Measurements from ENCODE around the gene ACY1. TPM values are rescaled to one million over a fixed set of nuclear protein-coding genes. Genes with fewer than 3 reads are reported as not detected.

Gene ACY1
- total and polyA plus RNA-seq, 2 of the 13 experiments (the other 11 are each of a cell fraction or from before 2014, with no cell fraction given), result 113 to 162 TPM

DNA sequence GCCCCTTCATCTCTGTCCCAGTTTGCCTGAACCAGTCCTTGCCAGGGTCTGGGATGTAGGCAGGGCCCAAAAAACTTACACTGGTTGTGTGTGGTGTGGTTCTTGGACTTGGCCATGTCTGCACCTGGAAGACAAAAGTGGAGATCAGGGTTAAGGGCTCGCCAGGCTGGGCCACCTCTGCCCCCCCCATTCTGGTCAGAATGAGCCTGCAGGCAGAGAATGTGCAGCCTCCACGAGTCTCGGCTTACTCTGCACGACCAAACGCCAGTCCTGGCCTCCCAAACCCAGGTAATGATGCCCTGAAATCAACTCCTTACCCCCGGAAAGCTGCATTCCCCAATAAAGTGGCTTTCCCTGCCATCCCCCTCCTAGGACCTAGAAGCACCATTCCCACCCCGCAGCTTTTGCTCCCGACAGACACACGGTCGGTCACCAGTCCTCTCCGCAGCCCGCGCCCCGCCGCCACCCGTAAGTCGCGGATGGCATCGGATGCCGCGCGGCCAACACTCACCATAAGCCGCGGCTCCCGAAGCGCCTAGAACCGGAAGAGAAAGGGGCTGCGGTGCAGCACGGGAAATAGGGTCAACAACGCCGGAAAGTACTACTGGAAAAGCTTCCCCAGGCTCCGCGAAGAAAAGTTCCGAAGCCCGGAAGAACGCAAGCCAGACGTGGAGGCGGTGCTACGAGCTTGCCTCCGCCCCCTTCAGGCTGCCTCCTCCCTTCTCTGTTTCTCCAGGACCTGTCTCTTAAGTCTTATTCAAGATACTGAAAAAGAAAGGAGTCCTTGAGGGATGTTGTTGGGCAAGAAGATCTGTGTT is 12.2 kb downstream of the ACY1 start, which contains the start of gene RPL29 (continued):
- peak; percentile 83 for TF ChIP-seq ZNF18 (CRISPR knock-in tag; IDR thresholded peaks at IDR 0.05; ENCODE audit: insufficient replicate concordance)
- peak; percentile 68; the same call in 1 of the 2 replicates for TF ChIP-seq ZNF17 (CRISPR knock-in tag; IDR thresholded peaks at IDR 0.05)
- peak; percentile 82; the same call in 1 of the 2 replicates for TF ChIP-seq MAF1 (CRISPR knock-in tag; IDR thresholded peaks at IDR 0.05; ENCODE audit: borderline replicate concordance)
- peak; percentile 75; the same call in 1 of the 2 replicates for TF ChIP-seq ZNF230 (CRISPR knock-in tag; IDR thresholded peaks at IDR 0.05)
- TF ChIP-seq HOXA5 (CRISPR knock-in tag; IDR thresholded peaks at IDR 0.05), result peak; percentile 93
- peak; percentile 14; the same call in 1 of the 2 replicates for TF ChIP-seq HNF4A (CRISPR knock-in tag; IDR thresholded peaks at IDR 0.05)
- TF ChIP-seq RFX1 (IDR thresholded peaks at IDR 0.05), result no peak
- TF ChIP-seq ZNF124 (CRISPR knock-in tag; IDR thresholded peaks at IDR 0.05), result peak; percentile 96
- peak; percentile 66; the same call in 1 of the 2 replicates for TF ChIP-seq XBP1 (CRISPR knock-in tag; IDR thresholded peaks at IDR 0.05)
- TF ChIP-seq HNF4G (IDR thresholded peaks at IDR 0.05; ENCODE audit: borderline replicate concordance, low read depth, low read length), result peak; percentile 56; the same call in 1 of the 2 replicates
- no peak for TF ChIP-seq HNF4G (CRISPR knock-in tag; IDR thresholded peaks at IDR 0.05; ENCODE audit: borderline replicate concordance, low read depth)
- peak; percentile 74 for TF ChIP-seq RBM22 (optimal IDR thresholded peaks at IDR 0.05; ENCODE audit: low read length)
- TF ChIP-seq RAD51 (IDR thresholded peaks at IDR 0.05; ENCODE audit: borderline replicate concordance), result no peak
- peak; percentile 76 for TF ChIP-seq PPARG (CRISPR knock-in tag; conservative IDR thresholded peaks at IDR 0.05)
- peak; percentile 76; the same call in 1 of the 2 replicates for TF ChIP-seq ZNF878 (CRISPR knock-in tag; IDR thresholded peaks at IDR 0.05)
- TF ChIP-seq ZBTB8A (CRISPR knock-in tag; IDR thresholded peaks at IDR 0.05; ENCODE audit: borderline replicate concordance, low read depth), result peak; percentile 82; the same call in 1 of the 2 replicates
- TF ChIP-seq FOXK2 (IDR thresholded peaks at IDR 0.05), result peak; percentile 77
- TF ChIP-seq PHF5A (CRISPR knock-in tag; IDR thresholded peaks at IDR 0.05; ENCODE audit: low read depth, unreplicated experiment), result peak; percentile 23
- TF ChIP-seq BCLAF1 (IDR thresholded peaks at IDR 0.05), result no peak
- TF ChIP-seq ISL2 (CRISPR knock-in tag; IDR thresholded peaks at IDR 0.05), result peak; percentile 89
- TF ChIP-seq, protein P1, sequence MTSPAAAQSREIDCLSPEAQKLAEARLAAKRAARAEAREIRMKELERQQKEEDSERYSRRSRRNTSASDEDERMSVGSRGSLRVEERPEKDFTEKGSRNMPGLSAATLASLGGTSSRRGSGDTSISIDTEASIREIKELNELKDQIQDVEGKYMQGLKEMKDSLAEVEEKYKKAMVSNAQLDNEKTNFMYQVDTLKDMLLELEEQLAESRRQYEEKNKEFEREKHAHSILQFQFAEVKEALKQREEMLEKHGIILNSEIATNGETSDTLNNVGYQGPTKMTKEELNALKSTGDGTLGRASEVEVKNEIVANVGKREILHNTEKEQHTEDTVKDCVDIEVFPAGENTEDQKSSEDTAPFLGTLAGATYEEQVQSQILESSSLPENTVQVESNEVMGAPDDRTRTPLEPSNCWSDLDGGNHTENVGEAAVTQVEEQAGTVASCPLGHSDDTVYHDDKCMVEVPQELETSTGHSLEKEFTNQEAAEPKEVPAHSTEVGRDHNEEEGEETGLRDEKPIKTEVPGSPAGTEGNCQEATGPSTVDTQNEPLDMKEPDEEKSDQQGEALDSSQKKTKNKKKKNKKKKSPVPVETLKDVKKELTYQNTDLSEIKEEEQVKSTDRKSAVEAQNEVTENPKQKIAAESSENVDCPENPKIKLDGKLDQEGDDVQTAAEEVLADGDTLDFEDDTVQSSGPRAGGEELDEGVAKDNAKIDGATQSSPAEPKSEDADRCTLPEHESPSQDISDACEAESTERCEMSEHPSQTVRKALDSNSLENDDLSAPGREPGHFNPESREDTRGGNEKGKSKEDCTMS (CRISPR knock-in tag; conservative IDR thresholded peaks at IDR 0.05), result no peak
- no peak for TF ChIP-seq GPBP1L1 (CRISPR knock-in tag; IDR thresholded peaks at IDR 0.05)
- TF ChIP-seq ATF1 (CRISPR knock-in tag; IDR thresholded peaks at IDR 0.05), result no peak

Measured in HepG2 (cell line).